Kidney (tissue), 14 donors: ENCODE results near the gene HOPX. TPM values are rescaled to one million over a fixed set of nuclear protein-coding genes. Genes with fewer than 3 reads are reported as not detected.

ENCODE experiments used
- DNase-seq, 5 donors: peaks; one replicate each; pipeline ENCODE4 v3.0.0-alpha.2; 2013 to 2020
- FAIRE-seq: peaks from 2 replicates; lab custom pipeline; 2012; peaks lifted over from hg19 to GRCh38; lab: Jason Lieb, UNC
- H3K27ac ChIP-seq, 2 donors: one replicate each; pipeline ENCODE4 v1.7.0; 2013; ENCODE audit warnings: low read depth in 2 of 2, low read length in 2 of 2, inconsistent platforms in 1 of 2
- H3K27me3 ChIP-seq: one replicate; pipeline ENCODE4 v1.7.1; 2013; ENCODE audit warnings: low read length, inconsistent platforms; ENCODE audit not compliant: control insufficient read depth, insufficient read depth
- H3K36me3 ChIP-seq, 3 donors: one replicate each; pipeline versions ENCODE4 v1.7.0 to v1.7.1; 2013; ENCODE audit warnings: low read length in 3 of 3, control low read depth in 1 of 3, inconsistent platforms in 1 of 3; ENCODE audit not compliant: insufficient read depth in 3 of 3, control insufficient read depth in 2 of 3
- H3K4me1 ChIP-seq, 3 donors: one replicate each; pipeline versions ENCODE4 v1.7.0 to v1.7.1; 2013; ENCODE audit warnings: low read length in 3 of 3, inconsistent platforms in 1 of 3, low read depth in 1 of 3; ENCODE audit not compliant: control insufficient read depth in 2 of 3, insufficient read depth in 2 of 3
- H3K4me3 ChIP-seq, 3 donors: one replicate each; pipeline versions ENCODE4 v1.7.0 to v1.8.1; 2013; ENCODE audit warnings: low read length in 3 of 3, control low read depth in 1 of 3, inconsistent platforms in 1 of 3
- H3K9ac ChIP-seq, 3 donors: one replicate each; pipeline versions ENCODE4 v1.7.0 to v1.7.1; 2013; ENCODE audit warnings: low read length in 3 of 3, control low read depth in 1 of 3, inconsistent platforms in 1 of 3
- H3K9me3 ChIP-seq, 3 donors: one replicate each; pipeline versions ENCODE4 v1.7.0 to v1.7.1; 2013; ENCODE audit warnings: low read length in 3 of 3, control low read depth in 1 of 3, inconsistent platforms in 1 of 3; ENCODE audit not compliant: control insufficient read depth in 2 of 3, insufficient read depth in 1 of 3
- intact Hi-C: fragments of 100-400 bp; cut with DNase I; formaldehyde crosslinking; loops from one replicate; pipeline ENCODE4 v1.11.1; 2022
- polyA plus RNA-seq: library from polyadenylated mRNA; stranded (reverse); fragments of 350-450 nt; fragmentation: Illumina TruSeq; extraction: RNeasy Lipid Tissue Mini Kit (QIAGEN cat#74804); gene quantifications from one replicate; pipeline ENCODE4 v1.2.3, GENCODE V29; 2014; ENCODE audit warnings: low read depth, low replicate concordance; ENCODE audit not compliant: insufficient read depth
- total RNA-seq: library from RNA; stranded (reverse); fragmentation: NEBNext Ultra II Directional; extraction: Animal tissue kit (Norgen Biotek cat#: 25700); gene quantifications from one replicate; pipeline ENCODE4 v1.2.1, GENCODE V29; 2021
- TF ChIP-seq, protein P1 (sequence below): IDR thresholded peaks from 3 replicates; pipeline ENCODE4 v1.5.1; 2012; ENCODE audit warnings: mild to moderate bottlenecking, moderate library complexity, borderline replicate concordance; ENCODE audit not compliant: insufficient read depth; ENCODE audit errors: extremely low read depth
- donor health status: control.
- donor health status: control.
- donor health status: control.
- donor health status: control.
- donor health status: control.
- donor health status: DM: yes; HTN: yes; CAD: no.
- donor health status: Normal renal cell carcinoma (clear cell type).

The HOPX gene
- total and polyA plus RNA-seq, 2 donors from 2014 or later = 8.9 to 17.6 TPM

DNA sequence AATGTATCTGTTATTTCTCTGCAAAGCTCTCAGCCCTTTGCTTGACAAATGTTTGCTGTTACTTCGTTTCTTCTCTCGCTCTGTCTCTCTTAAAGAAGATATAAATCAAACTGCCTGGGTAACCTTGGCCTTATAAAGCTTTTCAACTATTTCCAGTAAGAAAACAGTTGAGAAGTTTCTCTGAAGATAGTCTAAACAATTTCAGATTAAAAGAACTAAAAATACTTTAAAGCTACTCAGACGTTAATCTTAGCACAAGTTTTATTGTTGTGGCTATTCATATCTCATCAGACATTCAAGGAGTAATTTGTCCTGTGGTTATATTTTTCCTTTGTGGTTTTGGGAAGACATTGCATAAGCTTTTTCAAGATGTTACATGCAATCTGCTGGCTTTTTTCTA is 22.6 kb downstream of the HOPX start:
- DNase-seq (peak in 2 of 5 donors; percentile 46 to 64), FAIRE-seq (no peak)
- H3K36me3 ChIP-seq = no peaks in the 10 kb centered on the region
- no peak overlapping the region for H3K4me3 ChIP-seq
- peaks cover 7% of the 10 kb centered on the region for H3K27me3 ChIP-seq
- peak overlapping the region in 1 of 2 donors; percentile 32 for H3K27ac ChIP-seq
- peaks cover 0 to 13% (median 0%) of the 10 kb centered on the region in 3 donors for H3K4me1 ChIP-seq
- TF ChIP-seq, protein P1, sequence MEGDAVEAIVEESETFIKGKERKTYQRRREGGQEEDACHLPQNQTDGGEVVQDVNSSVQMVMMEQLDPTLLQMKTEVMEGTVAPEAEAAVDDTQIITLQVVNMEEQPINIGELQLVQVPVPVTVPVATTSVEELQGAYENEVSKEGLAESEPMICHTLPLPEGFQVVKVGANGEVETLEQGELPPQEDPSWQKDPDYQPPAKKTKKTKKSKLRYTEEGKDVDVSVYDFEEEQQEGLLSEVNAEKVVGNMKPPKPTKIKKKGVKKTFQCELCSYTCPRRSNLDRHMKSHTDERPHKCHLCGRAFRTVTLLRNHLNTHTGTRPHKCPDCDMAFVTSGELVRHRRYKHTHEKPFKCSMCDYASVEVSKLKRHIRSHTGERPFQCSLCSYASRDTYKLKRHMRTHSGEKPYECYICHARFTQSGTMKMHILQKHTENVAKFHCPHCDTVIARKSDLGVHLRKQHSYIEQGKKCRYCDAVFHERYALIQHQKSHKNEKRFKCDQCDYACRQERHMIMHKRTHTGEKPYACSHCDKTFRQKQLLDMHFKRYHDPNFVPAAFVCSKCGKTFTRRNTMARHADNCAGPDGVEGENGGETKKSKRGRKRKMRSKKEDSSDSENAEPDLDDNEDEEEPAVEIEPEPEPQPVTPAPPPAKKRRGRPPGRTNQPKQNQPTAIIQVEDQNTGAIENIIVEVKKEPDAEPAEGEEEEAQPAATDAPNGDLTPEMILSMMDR = no peak
- no peaks in the 10 kb centered on the region for H3K9me3 ChIP-seq
- intact Hi-C loops = no loop called here
- H3K9ac ChIP-seq = no peak overlapping the region

DNA sequence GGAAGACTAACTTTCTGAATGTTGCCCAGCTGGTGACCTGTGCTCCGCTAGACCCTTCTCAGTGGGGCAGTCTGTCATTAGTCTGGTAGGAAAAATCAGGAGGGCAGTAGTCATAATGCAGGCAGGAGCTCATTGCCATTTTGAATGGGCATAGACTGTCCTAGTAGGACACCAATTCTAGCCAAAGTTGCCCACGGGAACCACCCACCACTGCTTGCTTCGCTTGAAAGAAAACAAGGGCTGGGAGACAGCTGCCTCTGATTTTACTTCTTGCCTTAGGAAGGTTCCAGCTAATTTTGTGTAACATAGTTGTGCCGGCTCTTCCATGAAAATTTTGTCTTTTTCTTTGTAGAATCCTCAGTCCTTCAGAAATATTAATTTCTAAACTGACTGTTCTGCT is 23.3 kb downstream of the HOPX start:
- intact Hi-C loops = no loop called here
- no peak overlapping the region for H3K27ac ChIP-seq
- H3K9ac ChIP-seq = no peak overlapping the region
- H3K4me3 ChIP-seq = no peak overlapping the region
- FAIRE-seq (no peak), DNase-seq (no peak)
- TF ChIP-seq, protein P1 = no peak
- peaks cover 7% of the 10 kb centered on the region for H3K27me3 ChIP-seq
- no peaks in the 10 kb centered on the region for H3K9me3 ChIP-seq
- peaks cover 0 to 13% (median 0%) of the 10 kb centered on the region in 3 donors for H3K4me1 ChIP-seq
- no peaks in the 10 kb centered on the region for H3K36me3 ChIP-seq

DNA sequence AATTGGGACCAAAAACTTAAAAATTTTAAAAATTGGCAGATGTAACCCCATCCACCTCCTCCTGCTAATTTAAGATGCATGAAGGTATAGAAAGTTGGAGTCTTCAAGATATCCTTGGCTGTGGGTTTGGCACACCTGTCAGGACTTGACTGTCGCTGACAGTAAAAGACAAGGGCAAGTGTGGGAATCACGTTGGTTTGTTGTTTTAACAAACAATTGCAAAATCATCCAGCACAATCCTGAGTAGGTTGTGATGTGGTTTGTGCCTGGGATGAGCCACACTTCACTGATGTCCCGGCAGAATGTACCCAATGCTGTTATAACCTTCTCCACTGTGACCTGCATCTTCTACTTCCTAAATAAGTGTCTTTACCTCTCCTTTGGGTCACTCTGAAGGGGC is 24.0 kb downstream of the HOPX start:
- Histone ChIP-seq H3K4me3 (peak overlapping the region in 1 of 3 donors; percentile 7), H3K27me3 (peaks cover 7% of the 10 kb centered on the region), H3K9ac (no peak overlapping the region), H3K27ac (no peak overlapping the region), H3K36me3 (no peaks in the 10 kb centered on the region), H3K9me3 (no peaks in the 10 kb centered on the region), H3K4me1 (peaks cover 0 to 13% (median 0%) of the 10 kb centered on the region in 3 donors)
- FAIRE-seq (no peak), DNase-seq (no peak)
- TF ChIP-seq, protein P1 = no peak
- intact Hi-C loops = no loop called here

DNA sequence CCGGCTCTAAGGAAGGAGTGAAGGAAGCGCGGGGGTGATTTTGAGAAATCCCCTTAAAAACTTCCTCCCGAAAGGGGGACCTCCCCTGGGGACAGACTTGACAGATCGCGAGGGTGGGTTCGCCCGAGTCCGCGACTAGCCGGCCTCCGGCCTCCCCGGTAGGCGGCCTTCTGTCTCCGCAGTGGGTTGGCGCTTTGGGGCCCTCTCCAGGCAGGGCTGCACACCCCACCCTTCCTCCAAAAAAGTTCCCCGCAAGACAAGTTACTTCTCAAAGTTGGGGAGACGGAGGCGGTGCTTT is 24.8 kb downstream of the HOPX start:
- intact Hi-C loops = no loop called here
- H3K9me3 ChIP-seq = no peaks in the 10 kb centered on the region
- FAIRE-seq (no peak), DNase-seq (peak in 4 of 5 donors; percentile 37 to 87 (median 52))
- peaks cover 0 to 13% (median 0%) of the 10 kb centered on the region in 3 donors for H3K4me1 ChIP-seq
- H3K27ac ChIP-seq = no peak overlapping the region
- TF ChIP-seq, protein P1 = no peak
- H3K9ac ChIP-seq = peak overlapping the region in 1 of 3 donors; percentile 26
- H3K36me3 ChIP-seq = no peaks in the 10 kb centered on the region
- H3K4me3 ChIP-seq = peak overlapping the region in 1 of 3 donors; percentile 63
- H3K27me3 ChIP-seq = peaks cover 7% of the 10 kb centered on the region
